ENCODE data around the gene ZNF653.
A peak's percentile ranks its signal among the peaks of the same experiment; 100 is the strongest.
"Not testable (repeated sequence)": the region's sequence is repeated elsewhere in the genome, so short reads cannot be mapped to it uniquely, and the experiment has no call there.

ZNF653 gene

GRCh38 chr19:11480715-11481533 lies 24.7 kb downstream of the ZNF653 start, which contains the start of gene ELAVL3:
Gene ELAVL3 (minus strand): TSS chr19:11481046. CDS start chr19:11480608, 438 bp downstream.
- DNase-seq = peak; percentile 78

GRCh38 chr19:11479898-11480714 lies 25.5 kb downstream of the ZNF653 start:
- peak; percentile 32 for DNase-seq

- DNase-seq = peak; percentile 63
Measured at GRCh38 chr19:11479090-11479897, 26.3 kb downstream of the ZNF653 start.

GRCh38 chr19:11478167-11479089 lies 27.2 kb downstream of the ZNF653 start:
- no peak for DNase-seq

GRCh38 chr19:11475861-11476260 lies 29.8 kb downstream of the ZNF653 start:
- DNase-seq = no peak

- DNase-seq = not testable (repeated sequence)
Measured at GRCh38 chr19:11475343-11475742, 30.3 kb downstream of the ZNF653 start.

GRCh38 chr19:11473725-11474124 lies 31.9 kb downstream of the ZNF653 start:
- DNase-seq = no peak

GRCh38 chr19:11468266-11468845 lies 37.3 kb downstream of the ZNF653 start:
- not testable (repeated sequence) for DNase-seq

- DNase-seq = no peak
Measured at GRCh38 chr19:11465600-11465999, 40.0 kb downstream of the ZNF653 start.

- no peak for DNase-seq
Measured at GRCh38 chr19:11464333-11465265, 41.0 kb downstream of the ZNF653 start.

- no peak for DNase-seq
Measured at GRCh38 chr19:11463391-11463790, 42.2 kb downstream of the ZNF653 start.

- DNase-seq = no peak
Measured at GRCh38 chr19:11461453-11461852, 44.2 kb downstream of the ZNF653 start.

GRCh38 chr19:11460207-11460606 lies 45.4 kb downstream of the ZNF653 start:
- no peak for DNase-seq

GRCh38 chr19:11458912-11459311 lies 46.7 kb downstream of the ZNF653 start:
- DNase-seq = not testable (repeated sequence)

GRCh38 chr19:11458236-11458900 lies 47.3 kb downstream of the ZNF653 start:
- no peak for DNase-seq

- no peak for DNase-seq
Measured at GRCh38 chr19:11457831-11458230, 47.8 kb downstream of the ZNF653 start.

GRCh38 chr19:11457115-11457514 lies 48.5 kb downstream of the ZNF653 start:
- DNase-seq = no peak

- DNase-seq = no peak
Measured at GRCh38 chr19:11456659-11457058, 49.0 kb downstream of the ZNF653 start.

- not testable (repeated sequence) for DNase-seq
Measured at GRCh38 chr19:11455233-11455554, 50.4 kb downstream of the ZNF653 start.

All from NCI-H1436 (cell line).